Endothelial cell of hepatic sinusoid (primary cell): ENCODE data around the gene SVOP.

Experiments
- in situ Hi-C: cut with HindIII; loops from 2 replicates; pipeline ENCODE4 v1.10.0; 2017; ENCODE audit warnings: low sequenced_read_pairs

Gene SVOP

GRCh38 chr12:108896817-108897216, 124.1 kb downstream of the SVOP start:
- in situ Hi-C loops = no loop called here

GRCh38 chr12:108896336-108896735, 124.5 kb downstream of the SVOP start:
- in situ Hi-C loops = no loop called here

- in situ Hi-C loops = no loop called here
Measured at GRCh38 chr12:108895220-108895802, 125.6 kb downstream of the SVOP start.

- in situ Hi-C loops = no loop called here
Measured at GRCh38 chr12:108890208-108890607, 130.7 kb downstream of the SVOP start.

GRCh38 chr12:108888031-108888430, 132.8 kb downstream of the SVOP start:
- in situ Hi-C loops = no loop called here

- in situ Hi-C loops = no loop called here
Measured at GRCh38 chr12:108886873-108887629, 133.8 kb downstream of the SVOP start.

GRCh38 chr12:108884116-108885012, 136.5 kb downstream of the SVOP start:
- in situ Hi-C loops = no loop called here

- in situ Hi-C loops = no loop called here
Measured at GRCh38 chr12:108881953-108882352, 138.9 kb downstream of the SVOP start.

- in situ Hi-C loops = no loop called here
Measured at GRCh38 chr12:108879615-108880254, 141.1 kb downstream of the SVOP start, which contains the start of gene DAO. Gene DAO, plus strand, starts transcription at chr12:108880092. Its CDS starts 4,915 bp downstream, at chr12:108885007.

GRCh38 chr12:108876550-108876949, 144.3 kb downstream of the SVOP start:
- in situ Hi-C loops = no loop called here

- in situ Hi-C loops = no loop called here
Measured at GRCh38 chr12:108875682-108876361, 145.0 kb downstream of the SVOP start.

- in situ Hi-C loops = no loop called here
Measured at GRCh38 chr12:108875280-108875679, 145.6 kb downstream of the SVOP start.

GRCh38 chr12:108868781-108869180, 152.1 kb downstream of the SVOP start:
- in situ Hi-C loops = loop anchor here (5.0 to 10.0 kb wide), 3 partner anchors 44 to 226 kb away; partner anchors contain the start of genes ALKBH2 and UNG

GRCh38 chr12:108866083-108866482, 154.8 kb downstream of the SVOP start:
- in situ Hi-C loops = loop anchor here (5.0 to 10.0 kb wide), 3 partner anchors 46 to 229 kb away; partner anchors contain the start of genes ALKBH2 and UNG

- in situ Hi-C loops = loop anchor here (5.0 to 10.0 kb wide), 3 partner anchors 47 to 230 kb away; partner anchors contain the start of genes ALKBH2 and UNG
Measured at GRCh38 chr12:108865169-108865568, 155.7 kb downstream of the SVOP start.

GRCh38 chr12:108862588-108862959, 158.3 kb downstream of the SVOP start:
- in situ Hi-C loops = loop anchor here (10.0 kb wide), 1 partner anchor 232 kb away; the partner anchor contains the start of genes ALKBH2 and UNG

- in situ Hi-C loops = loop anchor here (10.0 kb wide), 1 partner anchor 233 kb away; the partner anchor contains the start of genes ALKBH2 and UNG
Measured at GRCh38 chr12:108861878-108862587, 158.8 kb downstream of the SVOP start.

GRCh38 chr12:108860443-108860842, 160.4 kb downstream of the SVOP start:
- in situ Hi-C loops = loop anchor here (10.0 kb wide), 1 partner anchor 234 kb away; the partner anchor contains the start of genes ALKBH2 and UNG

GRCh38 chr12:108859923-108860291, 161.0 kb downstream of the SVOP start:
- in situ Hi-C loops = loop anchor here (10.0 kb wide), 1 partner anchor 235 kb away; the partner anchor contains the start of genes ALKBH2 and UNG
